ENCODE measurements around the gene FADS1. TPM values are rescaled to one million over a fixed set of nuclear protein-coding genes. Genes with fewer than 3 reads are reported as not detected.

FADS1 gene
- total RNA-seq, 1 experiment from 2014 or later: 186 TPM

- H3K36me3 ChIP-seq (ENCODE audit: control insufficient read depth, insufficient read depth, low read length): no peaks in the 10 kb centered on the region
- no TSS peak for BruUV-seq (replicated peaks)
- H3K27ac ChIP-seq (ENCODE audit: low read length): no peak overlapping the region
- no peaks in the 10 kb centered on the region for H3K27me3 ChIP-seq (ENCODE audit: control insufficient read depth, insufficient read depth, low read length)
- in situ Hi-C loops (cut with HindIII; ENCODE audit: low pct_unique_long_range_greater_than_20kb, low sequenced_read_pairs): no loop called here
- peaks cover 5% of the 10 kb centered on the region for H3K4me1 ChIP-seq (ENCODE audit: control insufficient read depth, insufficient read depth, low read length)
- DNase-seq (ENCODE audit: low read depth, low spot score) (no peak), ATAC-seq (no peak)
- POLR2A ChIA-PET: no interaction called here
- no peaks in the 10 kb centered on the region for H3K9me3 ChIP-seq (ENCODE audit: control insufficient read depth, insufficient read depth, low read depth, low read length)
- CTCF ChIA-PET: interaction anchor here (0.6 to 1.4 kb wide), 2 partner anchors 9 to 31 kb away, joined by 3 to 4 read pairs; no protein-coding TSS in a partner anchor
- intact Hi-C loops (cut with micrococcal nuclease; ENCODE audit: unreplicated experiment): no loop called here
- no peak overlapping the region for H3K4me3 ChIP-seq (ENCODE audit: low read depth in 2 of 2, low read length in 2 of 2)
- TF ChIP-seq REST (IDR thresholded peaks at IDR 0.05; ENCODE audit: insufficient read depth in 1 of 2, low read depth in 2 of 2, low read length in 1 of 2) (no peak), CTCF (IDR thresholded peaks at IDR 0.05) (no peak), POLR2AphosphoS5 (IDR thresholded peaks at IDR 0.05; ENCODE audit: low read depth, low read length) (no peak), TCF7L2 (IDR thresholded peaks at IDR 0.05; ENCODE audit: low read depth, low read length) (no peak), SIN3A (IDR thresholded peaks at IDR 0.05; ENCODE audit: borderline replicate concordance, insufficient read depth, low read depth, low read length) (no peak)
Observed at GRCh38 chr11:61757213-61757862, 59.5 kb downstream of the FADS1 start.

- Histone ChIP-seq H3K27ac (ENCODE audit: low read length) (no peak overlapping the region), H3K4me1 (ENCODE audit: control insufficient read depth, insufficient read depth, low read length) (peaks cover 5% of the 10 kb centered on the region), H3K27me3 (ENCODE audit: control insufficient read depth, insufficient read depth, low read length) (no peaks in the 10 kb centered on the region), H3K4me3 (ENCODE audit: low read depth in 2 of 2, low read length in 2 of 2) (no peak overlapping the region), H3K36me3 (ENCODE audit: control insufficient read depth, insufficient read depth, low read length) (no peaks in the 10 kb centered on the region), H3K9me3 (ENCODE audit: control insufficient read depth, insufficient read depth, low read depth, low read length) (no peaks in the 10 kb centered on the region)
- no TSS peak for BruUV-seq (replicated peaks)
- in situ Hi-C loops (cut with HindIII; ENCODE audit: low pct_unique_long_range_greater_than_20kb, low sequenced_read_pairs): no loop called here
- TF ChIP-seq TCF7L2 (IDR thresholded peaks at IDR 0.05; ENCODE audit: low read depth, low read length) (no peak), REST (IDR thresholded peaks at IDR 0.05; ENCODE audit: insufficient read depth in 1 of 2, low read depth in 2 of 2, low read length in 1 of 2) (no peak), CTCF (IDR thresholded peaks at IDR 0.05) (no peak), POLR2AphosphoS5 (IDR thresholded peaks at IDR 0.05; ENCODE audit: low read depth, low read length) (no peak), SIN3A (IDR thresholded peaks at IDR 0.05; ENCODE audit: borderline replicate concordance, insufficient read depth, low read depth, low read length) (no peak)
- no peak for ATAC-seq
- POLR2A ChIA-PET: no interaction called here
- CTCF ChIA-PET: no interaction called here
- DNase-seq (ENCODE audit: low read depth, low spot score): no peak
- intact Hi-C loops (cut with micrococcal nuclease; ENCODE audit: unreplicated experiment): no loop called here
Observed at GRCh38 chr11:61756452-61757212, 60.2 kb downstream of the FADS1 start.
